ENCODE results near the gene DAG1.

Gene DAG1

GRCh38 chr3:49498648-49499047 lies 28.6 kb downstream of the DAG1 start:
- Histone ChIP-seq H3K27me3 (no peaks in the 10 kb centered on the region), H3K27ac (no peak overlapping the region), H3K36me3 (no peaks in the 10 kb centered on the region), H3K4me3 (ENCODE audit: low read depth in 1 of 2, low read length in 1 of 2) (no peak overlapping the region), H3K4me1 (ENCODE audit: control insufficient read depth in 1 of 2, insufficient read depth in 1 of 2, low read depth in 1 of 2, low read length in 1 of 2) (no peaks in the 10 kb centered on the region), H3K9me3 (no peaks in the 10 kb centered on the region)
- TF ChIP-seq CTCF (IDR thresholded peaks at IDR 0.05): no peak

GRCh38 chr3:49500205-49500731 lies 30.2 kb downstream of the DAG1 start:
- H3K4me3 ChIP-seq (ENCODE audit: low read depth in 1 of 2, low read length in 1 of 2): no peak overlapping the region
- no peaks in the 10 kb centered on the region for H3K27me3 ChIP-seq
- H3K27ac ChIP-seq: no peak overlapping the region
- no peaks in the 10 kb centered on the region for H3K36me3 ChIP-seq
- H3K4me1 ChIP-seq (ENCODE audit: control insufficient read depth in 1 of 2, insufficient read depth in 1 of 2, low read depth in 1 of 2, low read length in 1 of 2): no peaks in the 10 kb centered on the region
- no peaks in the 10 kb centered on the region for H3K9me3 ChIP-seq
- no peak for TF ChIP-seq CTCF (IDR thresholded peaks at IDR 0.05)

- Histone ChIP-seq H3K4me1 (ENCODE audit: control insufficient read depth in 1 of 2, insufficient read depth in 1 of 2, low read depth in 1 of 2, low read length in 1 of 2) (no peaks in the 10 kb centered on the region), H3K4me3 (ENCODE audit: low read depth in 1 of 2, low read length in 1 of 2) (no peak overlapping the region), H3K9me3 (no peaks in the 10 kb centered on the region), H3K27me3 (no peaks in the 10 kb centered on the region), H3K36me3 (no peaks in the 10 kb centered on the region), H3K27ac (no peak overlapping the region)
- TF ChIP-seq CTCF (IDR thresholded peaks at IDR 0.05): no peak
These were observed 30.9 kb downstream of the DAG1 start for GRCh38 chr3:49500732-49501609.

- H3K27ac ChIP-seq: no peak overlapping the region
- no peaks in the 10 kb centered on the region for H3K36me3 ChIP-seq
- no peaks in the 10 kb centered on the region for H3K9me3 ChIP-seq
- H3K27me3 ChIP-seq: no peaks in the 10 kb centered on the region
- TF ChIP-seq CTCF (IDR thresholded peaks at IDR 0.05): no peak
- no peaks in the 10 kb centered on the region for H3K4me1 ChIP-seq (ENCODE audit: control insufficient read depth in 1 of 2, insufficient read depth in 1 of 2, low read depth in 1 of 2, low read length in 1 of 2)
- no peak overlapping the region for H3K4me3 ChIP-seq (ENCODE audit: low read depth in 1 of 2, low read length in 1 of 2)
These were observed 31.8 kb downstream of the DAG1 start for GRCh38 chr3:49501842-49502241.

- Histone ChIP-seq H3K9me3 (no peaks in the 10 kb centered on the region), H3K4me3 (ENCODE audit: low read depth in 1 of 2, low read length in 1 of 2) (no peak overlapping the region), H3K27me3 (no peaks in the 10 kb centered on the region), H3K27ac (no peak overlapping the region), H3K36me3 (peaks cover 10% of the 10 kb centered on the region), H3K4me1 (ENCODE audit: control insufficient read depth in 1 of 2, insufficient read depth in 1 of 2, low read depth in 1 of 2, low read length in 1 of 2) (no peaks in the 10 kb centered on the region)
- no peak for TF ChIP-seq CTCF (IDR thresholded peaks at IDR 0.05)
These were observed 36.8 kb downstream of the DAG1 start for GRCh38 chr3:49506906-49507305.

All from neutrophil (primary cell).